ENCODE results near the gene MAN2A2.

The MAN2A2 gene

GRCh38 chr15:90890839-90891238 is 12.3 kb upstream of the MAN2A2 start:
- no peak for TF ChIP-seq CTCF (IDR thresholded peaks at IDR 0.05; ENCODE audit: low read depth, low read length, missing control alignments)
- no peak overlapping the region for H3K4me3 ChIP-seq (ENCODE audit: low read depth, low read length)
- DNase-seq (ENCODE audit: low read depth), result no peak

- no peak for TF ChIP-seq CTCF (IDR thresholded peaks at IDR 0.05; ENCODE audit: low read depth, low read length, missing control alignments)
- no peak for DNase-seq (ENCODE audit: low read depth)
- no peak overlapping the region for H3K4me3 ChIP-seq (ENCODE audit: low read depth, low read length)
These were observed 11.7 kb upstream of the MAN2A2 start for GRCh38 chr15:90891346-90891949.

- no peak for DNase-seq (ENCODE audit: low read depth)
These were observed 11.1 kb upstream of the MAN2A2 start for GRCh38 chr15:90892023-90892422.

GRCh38 chr15:90892498-90893174 is 10.5 kb upstream of the MAN2A2 start:
- no peak for TF ChIP-seq CTCF (IDR thresholded peaks at IDR 0.05; ENCODE audit: low read depth, low read length, missing control alignments)
- no peak for DNase-seq (ENCODE audit: low read depth)
- H3K4me3 ChIP-seq (ENCODE audit: low read depth, low read length), result no peak overlapping the region

More at GRCh38 chr15:90892023-90892422, 11.1 kb upstream of the MAN2A2 start:
- TF ChIP-seq CTCF (IDR thresholded peaks at IDR 0.05; ENCODE audit: low read depth, low read length, missing control alignments), result no peak
- no peak overlapping the region for H3K4me3 ChIP-seq (ENCODE audit: low read depth, low read length)

GRCh38 chr15:90893175-90894090 is 9.7 kb upstream of the MAN2A2 start:
- TF ChIP-seq CTCF (IDR thresholded peaks at IDR 0.05; ENCODE audit: low read depth, low read length, missing control alignments), result peak; percentile 31
- no peak overlapping the region for H3K4me3 ChIP-seq (ENCODE audit: low read depth, low read length)
- DNase-seq (ENCODE audit: low read depth), result no peak

GRCh38 chr15:90895571-90896117 is 7.5 kb upstream of the MAN2A2 start:
- TF ChIP-seq CTCF (IDR thresholded peaks at IDR 0.05; ENCODE audit: low read depth, low read length, missing control alignments), result no peak
- no peak overlapping the region for H3K4me3 ChIP-seq (ENCODE audit: low read depth, low read length)
- DNase-seq (ENCODE audit: low read depth), result no peak
